ENCODE measurements around the gene SLC24A4. TPM values are rescaled to one million over a fixed set of nuclear protein-coding genes. Genes with fewer than 3 reads are reported as not detected.
A peak's percentile ranks its signal among the peaks of the same experiment; 100 is the strongest.
"Not testable (repeated sequence)": the region's sequence is repeated elsewhere in the genome, so short reads cannot be mapped to it uniquely, and the experiment has no call there.

SLC24A4 gene
- total and polyA plus RNA-seq, 5 donors, result 0.48 to 0.56 (median 0.50) TPM

DNA sequence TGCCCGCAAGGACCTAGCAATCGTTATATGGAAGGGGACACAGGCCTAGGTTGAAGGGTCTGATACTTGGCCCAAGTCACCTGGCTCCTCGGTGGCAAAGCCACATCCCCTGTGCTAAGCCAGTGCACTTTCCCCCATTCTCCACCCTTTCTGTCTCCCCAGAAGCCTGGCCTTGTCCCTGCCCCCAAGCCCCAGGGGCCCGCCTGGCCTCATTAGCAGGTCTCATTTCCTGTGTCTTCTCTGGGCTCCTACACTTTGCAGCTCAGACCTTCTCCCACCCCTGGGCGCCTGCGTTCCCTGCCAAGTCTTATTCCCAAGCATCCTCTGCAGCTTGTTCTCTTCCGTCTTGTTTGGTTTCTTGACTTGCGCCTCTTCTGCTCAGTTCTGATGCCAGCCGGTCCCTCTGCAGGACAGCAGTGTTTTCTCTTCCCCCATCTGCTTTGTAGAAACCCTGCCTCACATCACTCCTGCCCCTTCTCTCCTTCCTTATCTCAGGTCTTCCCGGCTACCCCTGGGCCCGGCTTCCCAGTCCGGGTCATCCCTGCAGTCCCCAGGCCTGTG lies 66.7 kb downstream of the SLC24A4 start:
- intact Hi-C loops (cut with DNase I), result no loop called here
- Histone ChIP-seq H3K27ac (ENCODE audit: low read length) (no peak overlapping the region), H3K9me3 (ENCODE audit: control insufficient read depth, low read length) (no peaks in the 10 kb centered on the region), H3K27me3 (ENCODE audit: control insufficient read depth, insufficient read depth) (no peaks in the 10 kb centered on the region), H3K4me1 (ENCODE audit: control insufficient read depth, insufficient read depth, low read length) (no peaks in the 10 kb centered on the region), H3K4me3 (ENCODE audit: low read length) (no peak overlapping the region)
- no peak for ATAC-seq
- DNase-seq, result no peak
- WGBS, result 61% methylated on average over 12 of the region's 12 CpGs

DNA sequence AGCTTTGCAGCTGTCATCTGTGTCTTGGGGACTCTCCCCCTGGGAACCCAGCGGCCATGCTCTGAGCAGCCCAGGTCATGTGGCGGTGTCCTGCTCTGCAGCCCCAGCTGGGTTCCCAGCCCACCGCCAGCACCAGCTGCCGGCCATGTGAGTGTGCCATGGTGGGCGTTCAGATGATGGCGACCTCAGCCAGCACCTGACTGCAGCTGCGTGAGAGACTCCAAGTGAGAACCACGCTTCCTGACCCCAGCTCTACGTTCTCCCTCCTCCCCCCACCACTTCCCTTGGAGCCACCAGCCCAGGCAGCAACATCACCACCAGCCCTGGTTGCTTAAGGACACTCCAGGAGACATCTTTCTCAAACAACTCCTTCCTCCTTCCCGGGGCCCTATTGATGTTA lies 68.8 kb downstream of the SLC24A4 start:
- 77% methylated on average over 10 of the region's 10 CpGs for WGBS
- DNase-seq (peak in 1 of 3 donors; percentile 19), ATAC-seq (no peak)
- intact Hi-C loops (cut with DNase I), result no loop called here
- H3K27ac ChIP-seq (ENCODE audit: low read length), result no peak overlapping the region
- H3K4me1 ChIP-seq (ENCODE audit: control insufficient read depth, insufficient read depth, low read length), result no peaks in the 10 kb centered on the region
- no peaks in the 10 kb centered on the region for H3K9me3 ChIP-seq (ENCODE audit: control insufficient read depth, low read length)
- H3K27me3 ChIP-seq (ENCODE audit: control insufficient read depth, insufficient read depth), result no peaks in the 10 kb centered on the region
- H3K4me3 ChIP-seq (ENCODE audit: low read length), result no peak overlapping the region

DNA sequence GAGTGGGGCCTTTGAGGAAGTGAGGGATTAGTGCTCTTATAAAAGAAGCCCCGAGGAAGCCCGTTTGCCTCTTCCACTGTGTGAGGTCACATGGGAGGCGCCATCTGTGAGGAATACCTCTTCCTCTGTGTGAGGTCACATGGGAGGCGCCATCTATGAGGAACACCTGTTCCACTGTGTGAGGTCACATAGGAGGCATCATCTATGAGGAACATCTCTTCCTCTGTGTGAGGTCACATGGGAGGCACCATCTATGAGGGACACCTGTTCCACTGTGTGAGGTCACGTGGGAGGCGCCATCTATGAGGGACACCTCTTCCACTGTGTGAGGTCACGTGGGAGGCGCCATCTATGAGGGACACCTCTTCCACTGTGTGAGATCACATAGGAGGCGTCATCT lies 69.7 kb downstream of the SLC24A4 start:
- Histone ChIP-seq H3K9me3 (ENCODE audit: control insufficient read depth, low read length) (no peaks in the 10 kb centered on the region), H3K4me3 (ENCODE audit: low read length) (no peak overlapping the region), H3K27me3 (ENCODE audit: control insufficient read depth, insufficient read depth) (no peaks in the 10 kb centered on the region), H3K4me1 (ENCODE audit: control insufficient read depth, insufficient read depth, low read length) (no peaks in the 10 kb centered on the region), H3K27ac (ENCODE audit: low read length) (no peak overlapping the region)
- intact Hi-C loops (cut with DNase I), result no loop called here
- 88% methylated on average over 9 of the region's 9 CpGs for WGBS
- DNase-seq, result no peak
- ATAC-seq, result no peak

DNA sequence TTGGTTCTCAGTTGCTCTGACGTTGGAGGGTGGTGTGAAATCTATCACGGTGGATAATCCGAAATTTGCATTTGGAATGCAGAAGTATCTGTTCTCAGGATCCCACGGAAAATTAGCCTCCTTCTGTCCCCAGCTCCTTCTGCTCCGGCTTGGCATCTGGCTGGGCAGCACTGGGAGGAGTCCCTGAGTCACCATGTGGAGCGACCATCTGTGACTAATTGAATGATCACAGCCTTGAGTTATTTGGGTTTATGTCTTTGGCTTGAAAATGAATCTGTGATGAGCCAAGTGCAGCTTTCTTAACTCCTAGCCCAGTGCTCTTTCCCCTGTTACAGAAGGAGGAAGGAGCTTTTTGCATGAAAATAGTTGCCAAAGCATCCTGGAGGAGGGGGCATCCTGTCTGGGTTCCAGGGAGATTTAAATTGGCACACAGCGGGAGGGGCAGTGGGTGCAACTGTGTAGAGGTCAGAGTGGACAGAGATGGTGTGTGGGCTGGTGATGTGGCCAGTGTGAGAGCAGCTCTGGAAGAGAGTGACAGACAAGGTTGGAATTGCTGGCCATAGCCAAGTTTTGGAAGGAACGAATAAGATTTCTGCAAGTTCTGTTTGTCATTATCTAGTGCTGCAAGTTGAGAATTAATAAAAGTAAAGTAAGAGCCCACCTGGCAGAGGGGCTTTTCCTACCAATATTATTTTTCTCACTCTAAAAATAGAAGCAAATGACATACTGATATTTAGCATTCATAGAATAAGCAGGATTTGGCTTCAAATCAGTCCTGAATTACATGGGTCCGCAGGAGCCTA lies 74.4 kb downstream of the SLC24A4 start:
- DNase-seq (peak in 1 of 3 donors; percentile 9), ATAC-seq (no peak)
- 53% methylated on average over 9 of the region's 9 CpGs for WGBS
- intact Hi-C loops (cut with DNase I), result no loop called here
- peaks cover 2% of the 10 kb centered on the region for H3K4me1 ChIP-seq (ENCODE audit: control insufficient read depth, insufficient read depth, low read length)
- no peaks in the 10 kb centered on the region for H3K27me3 ChIP-seq (ENCODE audit: control insufficient read depth, insufficient read depth)
- H3K27ac ChIP-seq (ENCODE audit: low read length), result no peak overlapping the region
- no peak overlapping the region for H3K4me3 ChIP-seq (ENCODE audit: low read length)
- no peaks in the 10 kb centered on the region for H3K9me3 ChIP-seq (ENCODE audit: control insufficient read depth, low read length)

DNA sequence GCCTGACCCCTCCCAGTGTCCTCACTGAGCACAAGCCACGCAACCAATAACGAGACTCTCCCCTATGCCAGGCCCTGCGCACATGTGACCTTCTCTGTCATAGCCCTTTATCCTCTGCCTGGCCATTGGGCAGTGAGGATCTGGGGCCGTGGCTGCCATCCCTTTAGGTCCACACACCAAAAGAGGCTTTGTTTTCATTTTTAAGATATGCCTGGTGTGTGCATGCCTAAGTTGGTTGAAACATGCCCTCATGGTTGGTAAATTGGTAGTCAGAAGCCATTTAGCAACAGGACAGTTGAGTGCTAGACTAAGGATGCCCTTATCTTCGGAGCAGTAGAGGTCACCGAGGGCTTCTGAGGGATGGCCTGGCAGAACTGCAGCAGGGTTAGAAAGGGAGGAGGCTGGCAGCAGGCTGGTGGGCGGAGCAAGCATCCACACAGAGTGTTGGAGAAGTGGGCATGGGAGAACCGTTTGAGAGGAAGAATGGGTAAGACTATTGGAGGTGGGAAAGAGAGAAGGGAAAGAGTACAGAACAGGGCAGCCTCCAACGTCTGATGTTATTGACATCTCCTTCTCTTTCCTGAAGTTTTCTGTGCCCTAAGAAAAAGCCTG lies 75.1 kb downstream of the SLC24A4 start:
- Histone ChIP-seq H3K27ac (ENCODE audit: low read length) (no peak overlapping the region), H3K4me1 (ENCODE audit: control insufficient read depth, insufficient read depth, low read length) (peaks cover 2% of the 10 kb centered on the region), H3K9me3 (ENCODE audit: control insufficient read depth, low read length) (no peaks in the 10 kb centered on the region), H3K27me3 (ENCODE audit: control insufficient read depth, insufficient read depth) (no peaks in the 10 kb centered on the region), H3K4me3 (ENCODE audit: low read length) (no peak overlapping the region)
- peak in 1 of 3 donors; percentile 45 for DNase-seq
- peak in 1 of 2 donors; percentile 13 for ATAC-seq
- WGBS, result 70% methylated on average over 9 of the region's 9 CpGs
- intact Hi-C loops (cut with DNase I), result no loop called here

DNA sequence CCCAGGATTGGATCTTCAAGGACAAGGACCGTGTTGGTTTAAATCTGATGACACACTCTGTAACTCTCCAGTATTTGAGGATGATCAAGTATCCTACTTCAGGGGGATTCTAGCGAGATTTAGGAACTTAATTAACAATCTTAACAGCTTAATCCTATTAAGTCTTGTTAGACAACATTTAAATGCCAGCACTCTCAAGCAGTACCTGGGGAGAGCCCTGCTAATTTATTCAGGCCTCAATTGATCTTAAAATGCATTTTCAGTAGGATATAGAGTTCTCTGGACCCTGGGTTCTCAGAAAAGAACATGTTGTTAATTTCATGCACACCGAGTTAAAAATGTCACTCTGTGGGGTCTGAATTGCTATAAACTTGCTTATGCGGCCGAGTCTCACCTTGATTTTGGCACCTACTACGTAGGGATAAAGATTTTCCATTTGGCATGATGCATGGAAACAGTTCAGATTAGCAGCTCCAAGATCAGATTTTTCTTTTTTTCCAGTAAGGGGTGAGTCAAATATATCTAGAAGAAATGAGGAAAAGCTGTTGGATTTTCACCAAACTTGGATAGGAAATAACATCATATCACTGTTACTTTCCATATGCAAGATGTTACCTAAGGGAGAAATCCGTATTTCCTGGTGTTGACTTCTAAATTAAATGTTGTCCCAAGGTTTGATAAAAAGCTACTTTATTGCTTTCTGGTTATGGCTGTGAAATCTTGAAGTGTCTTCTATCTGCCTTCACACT lies 76.1 kb downstream of the SLC24A4 start:
- Histone ChIP-seq H3K27ac (ENCODE audit: low read length) (no peak overlapping the region), H3K27me3 (ENCODE audit: control insufficient read depth, insufficient read depth) (no peaks in the 10 kb centered on the region), H3K4me1 (ENCODE audit: control insufficient read depth, insufficient read depth, low read length) (peaks cover 2% of the 10 kb centered on the region), H3K9me3 (ENCODE audit: control insufficient read depth, low read length) (no peaks in the 10 kb centered on the region), H3K4me3 (ENCODE audit: low read length) (no peak overlapping the region)
- 73% methylated on average over 7 of the region's 7 CpGs for WGBS
- intact Hi-C loops (cut with DNase I), result no loop called here
- ATAC-seq (peak in 1 of 2 donors; percentile 34), DNase-seq (no peak)

DNA sequence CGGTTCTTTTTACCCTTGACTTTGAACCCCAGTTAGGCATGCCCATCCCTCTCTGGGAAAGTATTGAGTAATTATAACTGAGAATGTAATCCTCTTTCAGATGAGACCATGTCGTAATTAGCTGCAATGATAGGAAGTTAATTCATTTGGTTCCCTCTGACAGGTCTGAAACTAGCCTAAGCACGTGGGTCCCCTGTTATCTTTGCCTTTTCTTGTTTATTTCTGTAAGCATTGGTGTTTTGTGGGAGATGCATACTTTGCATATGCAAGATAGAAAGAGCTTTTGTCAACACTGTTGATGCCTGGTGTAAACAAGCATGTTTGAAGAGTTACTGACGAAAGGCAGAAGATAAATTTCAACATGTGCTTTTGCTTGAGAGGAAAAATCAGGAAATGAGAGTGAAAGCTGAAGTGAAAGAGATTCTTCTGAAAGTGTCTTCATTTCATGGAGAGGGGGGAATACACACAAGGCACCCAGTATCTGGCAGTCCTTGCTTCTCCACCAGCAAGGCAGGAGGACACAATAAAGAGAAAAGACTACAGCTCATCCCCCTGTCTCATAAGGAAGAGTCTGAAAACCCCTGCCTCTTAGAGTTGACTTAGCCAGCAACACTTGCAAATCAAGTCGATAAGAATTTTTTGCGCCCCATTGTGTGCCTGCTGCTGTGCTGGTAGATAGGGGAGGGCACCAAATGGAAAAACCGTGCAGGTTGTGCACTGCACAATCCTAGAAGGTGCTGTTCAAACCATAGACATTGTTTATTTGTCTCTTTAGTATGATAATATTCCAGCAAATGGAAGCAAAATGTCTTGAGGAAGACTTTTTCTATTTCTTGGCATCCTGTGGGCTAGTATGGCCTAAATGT lies 77.8 kb downstream of the SLC24A4 start:
- intact Hi-C loops (cut with DNase I), result no loop called here
- peak overlapping the region; percentile 16 for H3K27ac ChIP-seq (ENCODE audit: low read length)
- 64% methylated on average over 7 of the region's 7 CpGs for WGBS
- no peak overlapping the region for H3K4me3 ChIP-seq (ENCODE audit: low read length)
- ATAC-seq (no peak), DNase-seq (peak in 1 of 3 donors; percentile 5)
- H3K9me3 ChIP-seq (ENCODE audit: control insufficient read depth, low read length), result no peaks in the 10 kb centered on the region
- H3K27me3 ChIP-seq (ENCODE audit: control insufficient read depth, insufficient read depth), result no peaks in the 10 kb centered on the region
- H3K4me1 ChIP-seq (ENCODE audit: control insufficient read depth, insufficient read depth, low read length), result peaks cover 2% of the 10 kb centered on the region

DNA sequence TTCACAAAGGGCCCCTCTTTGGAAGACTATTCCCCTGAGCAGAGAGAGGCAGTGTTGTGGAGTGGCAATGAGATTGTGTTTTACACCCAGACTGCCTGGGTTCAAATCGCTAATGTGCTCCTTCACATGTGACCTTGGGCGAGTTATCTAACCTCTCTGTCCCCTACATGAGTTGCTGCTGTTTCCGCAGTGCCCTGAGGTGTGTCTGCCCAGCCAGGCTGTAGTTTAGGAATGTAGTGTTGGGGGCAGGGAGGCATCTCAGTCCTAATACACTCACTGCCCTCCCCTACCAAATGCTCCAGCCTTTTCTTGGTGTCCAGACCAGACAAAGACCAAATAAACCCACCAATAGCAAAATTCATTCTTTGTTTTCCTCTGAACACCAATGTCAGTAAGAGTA lies 78.6 kb downstream of the SLC24A4 start:
- H3K27me3 ChIP-seq (ENCODE audit: control insufficient read depth, insufficient read depth), result no peaks in the 10 kb centered on the region
- intact Hi-C loops (cut with DNase I), result no loop called here
- DNase-seq, result no peak
- ATAC-seq, result no peak
- WGBS, result 61% methylated on average over 3 of the region's 3 CpGs
- peaks cover 5% of the 10 kb centered on the region for H3K9me3 ChIP-seq (ENCODE audit: control insufficient read depth, low read length)
- H3K4me1 ChIP-seq (ENCODE audit: control insufficient read depth, insufficient read depth, low read length), result peaks cover 2% of the 10 kb centered on the region
- H3K27ac ChIP-seq (ENCODE audit: low read length), result no peak overlapping the region
- no peak overlapping the region for H3K4me3 ChIP-seq (ENCODE audit: low read length)

DNA sequence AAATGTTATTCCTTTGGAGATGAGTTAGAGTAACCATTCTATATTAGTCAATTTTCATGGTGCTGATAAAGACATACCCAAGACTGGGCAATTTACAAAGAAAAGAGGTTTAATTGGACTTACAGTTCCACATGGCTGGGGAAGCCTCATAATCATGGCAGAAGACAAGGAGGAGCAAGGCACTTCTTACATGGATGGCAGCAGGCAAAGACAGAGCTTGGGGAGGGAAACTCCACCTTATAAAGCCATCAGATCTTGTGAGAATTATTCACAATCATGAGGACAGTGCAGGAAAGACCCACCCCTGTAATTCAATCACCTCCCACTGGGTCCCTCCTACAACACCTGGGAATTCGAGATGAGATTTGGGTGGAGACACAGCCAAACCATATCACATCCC lies 79.5 kb downstream of the SLC24A4 start:
- ATAC-seq; H3K9me3 ChIP-seq (ENCODE audit: control insufficient read depth, low read length); H3K27me3 ChIP-seq (ENCODE audit: control insufficient read depth, insufficient read depth); H3K27ac ChIP-seq (ENCODE audit: low read length); H3K4me3 ChIP-seq (ENCODE audit: low read length); intact Hi-C loops (cut with DNase I); H3K4me1 ChIP-seq (ENCODE audit: control insufficient read depth, insufficient read depth, low read length); DNase-seq: not testable (repeated sequence)
- 70% methylated on average over 1 of the region's 1 CpG for WGBS

DNA sequence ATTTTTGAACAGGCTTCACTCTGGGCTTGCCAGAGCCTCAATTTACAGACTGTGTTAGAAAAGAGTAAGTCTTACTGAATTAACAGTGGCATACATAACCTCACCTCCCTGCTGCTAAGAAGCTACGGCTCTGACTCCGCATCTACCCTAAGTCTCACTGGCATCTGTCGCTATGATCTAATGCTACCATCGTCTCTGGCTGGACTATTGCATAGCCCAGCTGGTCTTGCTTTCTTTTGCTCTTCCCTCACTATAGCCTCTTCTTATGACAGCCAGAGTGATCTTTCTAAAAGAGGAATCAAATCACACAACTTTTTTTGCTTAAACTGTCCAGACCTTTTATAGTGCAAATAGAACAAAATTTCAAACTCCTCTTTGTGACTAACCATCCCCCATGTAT lies 81.1 kb downstream of the SLC24A4 start:
- peaks cover 2% of the 10 kb centered on the region for H3K4me1 ChIP-seq (ENCODE audit: control insufficient read depth, insufficient read depth, low read length)
- peaks cover 5% of the 10 kb centered on the region for H3K9me3 ChIP-seq (ENCODE audit: control insufficient read depth, low read length)
- no peak overlapping the region for H3K4me3 ChIP-seq (ENCODE audit: low read length)
- DNase-seq (no peak), ATAC-seq (no peak)
- intact Hi-C loops (cut with DNase I), result no loop called here
- no peaks in the 10 kb centered on the region for H3K27me3 ChIP-seq (ENCODE audit: control insufficient read depth, insufficient read depth)
- no peak overlapping the region for H3K27ac ChIP-seq (ENCODE audit: low read length)
- 79% methylated on average over 4 of the region's 4 CpGs for WGBS
